Measurements from ENCODE around the gene PEX16.

The PEX16 gene

DNA sequence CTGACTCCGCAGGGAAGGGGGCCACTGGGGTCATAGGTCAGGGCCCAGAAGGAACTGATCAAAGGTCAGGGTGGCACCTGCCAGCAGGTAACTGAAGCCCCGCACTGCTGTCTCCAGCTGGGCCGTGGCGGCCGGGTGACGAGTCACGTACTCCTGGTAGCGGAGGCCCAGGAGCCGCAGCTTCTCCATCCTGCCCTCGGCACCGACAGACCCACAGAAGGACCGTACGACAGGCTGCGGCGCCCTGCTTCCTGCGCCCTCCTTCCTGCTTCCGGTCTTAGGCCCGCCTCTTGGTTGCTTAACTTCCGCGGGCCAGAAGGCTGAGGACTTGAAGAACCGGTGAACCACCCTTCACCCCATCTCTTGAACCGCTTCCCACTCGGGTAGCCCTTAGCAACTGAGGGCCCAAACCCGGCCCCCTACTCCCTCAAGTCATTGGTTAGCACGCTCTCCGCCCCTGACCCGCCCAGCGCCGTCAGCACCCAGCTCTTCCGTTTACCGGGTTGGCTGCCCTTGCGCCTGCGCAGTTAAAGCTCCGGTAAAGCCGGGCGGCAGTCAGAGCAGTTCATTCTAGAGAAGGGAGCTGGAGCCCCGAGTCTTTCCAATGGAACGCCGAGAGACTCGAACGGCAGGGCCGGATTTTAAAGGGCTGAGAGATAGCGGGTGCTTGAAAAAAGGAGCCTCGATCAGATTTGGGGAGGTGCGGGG lies at the start of gene PEX16:
Gene PEX16 (minus strand): TSS at position 255 of the 708 bp plus-strand sequence. CDS start 66 bp downstream, at position 189.
- peak; percentile 99 for DNase-seq

- peak; percentile 65 for DNase-seq
Measured at GRCh38 chr11:45964911-45965389, 47.3 kb upstream of the PEX16 start.

DNA sequence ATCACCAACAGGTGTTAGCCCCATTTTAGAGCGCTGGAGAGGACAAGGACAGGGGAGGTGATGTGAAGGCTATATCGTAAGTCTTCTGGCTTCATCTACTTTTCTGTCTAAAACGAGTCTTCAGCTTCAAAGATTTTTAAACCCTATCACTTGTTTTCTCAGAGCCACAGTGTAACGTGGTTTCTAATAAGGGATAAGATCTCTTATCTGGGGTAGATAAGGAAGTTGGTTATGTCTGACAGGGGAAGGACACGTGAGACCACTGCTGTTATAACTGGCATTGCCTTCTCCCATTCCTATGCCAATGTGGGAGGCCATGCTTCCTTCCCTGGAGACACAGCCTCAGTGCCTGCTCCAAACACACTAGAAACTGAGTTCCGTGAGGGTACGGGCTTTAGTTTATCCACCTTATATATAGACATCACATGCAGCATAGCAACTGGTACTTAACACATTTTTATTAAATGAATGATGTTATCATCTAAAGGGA lies 44.1 kb upstream of the PEX16 start:
- DNase-seq = no peak

GRCh38 chr11:45960387-45961095 lies 42.9 kb upstream of the PEX16 start:
- DNase-seq = no peak

DNA sequence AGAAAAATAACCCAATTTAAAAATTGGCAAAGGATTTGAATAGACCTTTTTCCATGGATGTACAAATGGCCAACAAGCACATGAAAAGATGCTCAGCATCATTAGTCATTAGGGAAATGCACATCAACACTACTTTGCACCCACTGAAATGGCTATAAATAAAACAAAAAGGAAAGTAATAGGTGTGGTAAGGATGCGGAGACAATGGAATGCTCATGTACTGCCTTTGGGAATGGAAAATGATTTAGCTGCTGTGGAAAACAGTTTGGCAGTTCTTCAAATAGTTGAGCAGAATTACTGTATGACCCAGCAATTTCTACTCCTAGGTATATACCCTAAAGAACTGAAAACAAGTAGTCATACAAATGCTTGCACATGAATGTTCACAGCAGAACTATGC lies 42.2 kb upstream of the PEX16 start:
- no peak for DNase-seq

GRCh38 chr11:45949992-45950407 lies 32.3 kb upstream of the PEX16 start:
- no peak for DNase-seq

GRCh38 chr11:45948356-45948755 lies 30.7 kb upstream of the PEX16 start:
- DNase-seq = no peak

DNA sequence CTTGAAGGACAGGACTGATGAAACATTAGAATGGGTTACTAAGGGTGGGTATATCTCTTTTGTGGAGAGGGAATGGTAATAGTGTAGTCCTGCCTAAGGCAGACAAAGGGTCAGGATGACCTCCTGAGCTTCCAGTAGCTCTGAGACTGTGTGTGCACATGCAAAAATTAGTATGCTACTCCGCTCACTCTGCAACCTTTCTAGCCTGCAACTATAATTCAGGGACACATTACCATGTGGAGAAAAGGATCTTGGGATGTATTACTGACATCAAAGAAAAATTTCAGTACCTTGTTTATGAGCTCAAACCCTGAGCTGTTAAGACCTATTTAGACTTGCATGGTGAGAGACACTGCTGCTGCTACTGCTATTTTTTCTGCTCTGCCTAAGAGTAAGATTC lies 30.2 kb upstream of the PEX16 start:
- no peak for DNase-seq

GRCh38 chr11:45945397-45945999 lies 27.8 kb upstream of the PEX16 start:
- DNase-seq = no peak

- DNase-seq = no peak
Measured at GRCh38 chr11:45942381-45942780, 24.7 kb upstream of the PEX16 start.

DNA sequence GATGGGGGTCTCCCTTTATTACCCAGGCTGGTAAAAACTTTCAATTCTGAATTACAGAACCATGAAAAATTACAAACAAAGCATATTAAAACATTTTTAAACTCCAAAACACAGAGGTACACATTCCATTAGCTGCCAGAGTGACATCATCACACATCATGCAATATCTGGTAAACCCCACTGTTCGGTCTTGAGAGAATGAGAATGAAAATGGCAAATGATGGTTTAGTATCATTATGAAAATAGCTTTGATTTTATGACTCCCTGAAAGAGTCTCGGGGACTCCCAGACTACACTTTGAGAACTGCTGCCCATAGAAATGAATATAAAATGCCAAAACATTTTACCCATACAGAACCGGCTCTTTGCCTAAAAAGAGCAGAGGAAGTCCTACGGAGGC lies 23.6 kb upstream of the PEX16 start:
- no peak for DNase-seq

DNA sequence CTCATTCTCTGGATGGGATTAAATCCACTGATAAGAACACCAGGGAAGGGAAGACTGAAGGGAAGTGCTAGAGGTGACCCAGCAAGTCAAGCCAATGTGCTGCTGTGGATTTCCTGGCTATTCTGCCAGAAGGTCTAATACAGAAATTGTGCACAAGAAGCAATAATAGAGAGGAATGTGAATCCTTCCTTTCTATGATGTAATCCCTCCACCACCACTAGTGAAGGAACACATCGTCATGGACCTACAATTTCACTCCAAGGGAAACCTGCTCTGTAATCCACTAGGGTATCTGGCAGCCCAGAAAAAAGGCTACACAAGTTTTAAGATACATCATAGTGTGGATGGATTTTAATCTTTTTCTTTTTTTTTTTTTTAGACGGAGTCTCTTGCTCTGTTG lies 22.2 kb upstream of the PEX16 start:
- DNase-seq = no peak

- DNase-seq = no peak
Measured at GRCh38 chr11:45937916-45938315, 20.2 kb upstream of the PEX16 start.

DNA sequence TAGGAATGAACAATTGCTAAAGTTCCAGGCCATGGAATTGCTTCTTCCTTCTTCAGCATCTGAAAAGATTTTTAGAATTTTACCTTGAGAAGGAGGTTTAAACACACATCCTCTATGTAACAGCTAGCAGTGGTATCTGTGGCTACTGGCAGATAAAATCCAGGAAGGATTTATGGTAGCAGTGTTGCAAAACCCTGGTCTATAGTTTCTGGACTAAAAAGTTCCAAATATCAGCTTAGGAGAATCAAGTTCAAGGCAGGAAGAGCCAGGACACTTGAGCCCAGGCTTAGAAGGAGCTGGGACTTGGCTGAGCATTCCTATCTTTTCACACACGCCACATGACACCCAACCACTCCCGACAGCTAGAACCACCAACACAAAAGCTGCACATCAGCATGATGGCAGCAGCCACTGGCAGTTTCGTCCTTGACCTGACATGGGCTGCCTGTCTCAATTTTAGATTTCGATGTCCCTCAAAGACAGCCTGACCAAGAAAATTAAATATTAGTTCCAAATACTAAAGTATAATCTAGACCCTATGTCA lies 18.9 kb upstream of the PEX16 start:
- no peak for DNase-seq

DNA sequence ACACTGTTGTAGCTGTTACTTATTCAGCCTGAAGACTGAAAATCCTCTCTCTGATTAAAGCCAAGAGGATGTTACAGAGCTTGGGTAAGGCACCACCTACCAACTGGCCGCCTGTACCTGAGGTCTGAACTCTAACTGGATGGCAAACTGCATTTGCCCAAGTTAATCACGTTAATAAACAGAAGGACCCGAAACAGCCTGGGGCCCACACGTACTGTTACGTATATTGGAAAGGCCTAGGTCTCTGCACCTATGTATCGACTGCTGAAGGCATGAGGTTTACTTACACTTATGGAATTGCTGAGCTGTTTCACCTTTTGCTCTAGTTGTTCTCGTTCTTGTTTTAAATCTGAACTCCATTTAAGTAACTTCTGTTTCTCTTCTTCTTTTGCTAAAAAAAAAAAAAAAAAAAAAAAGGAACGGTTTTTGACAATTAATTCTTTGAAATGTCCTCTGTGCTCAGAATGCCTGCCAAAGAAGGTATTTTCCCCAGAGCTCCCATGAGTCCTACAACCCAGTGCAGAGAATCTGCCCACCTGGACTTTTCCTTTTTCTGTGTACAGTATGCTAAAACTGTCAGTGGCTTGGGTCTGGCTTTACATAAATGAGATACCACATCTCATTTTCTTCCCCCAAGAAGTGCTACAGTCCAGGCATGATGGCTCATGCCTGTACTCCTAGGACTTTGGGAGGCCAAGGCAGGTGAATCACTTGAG lies 17.8 kb upstream of the PEX16 start:
- no peak for DNase-seq

- peak; percentile 53 for DNase-seq
Measured at GRCh38 chr11:45934580-45935318, 17.1 kb upstream of the PEX16 start.

- no peak for DNase-seq
Measured at GRCh38 chr11:45933846-45934579, 16.3 kb upstream of the PEX16 start.

DNA sequence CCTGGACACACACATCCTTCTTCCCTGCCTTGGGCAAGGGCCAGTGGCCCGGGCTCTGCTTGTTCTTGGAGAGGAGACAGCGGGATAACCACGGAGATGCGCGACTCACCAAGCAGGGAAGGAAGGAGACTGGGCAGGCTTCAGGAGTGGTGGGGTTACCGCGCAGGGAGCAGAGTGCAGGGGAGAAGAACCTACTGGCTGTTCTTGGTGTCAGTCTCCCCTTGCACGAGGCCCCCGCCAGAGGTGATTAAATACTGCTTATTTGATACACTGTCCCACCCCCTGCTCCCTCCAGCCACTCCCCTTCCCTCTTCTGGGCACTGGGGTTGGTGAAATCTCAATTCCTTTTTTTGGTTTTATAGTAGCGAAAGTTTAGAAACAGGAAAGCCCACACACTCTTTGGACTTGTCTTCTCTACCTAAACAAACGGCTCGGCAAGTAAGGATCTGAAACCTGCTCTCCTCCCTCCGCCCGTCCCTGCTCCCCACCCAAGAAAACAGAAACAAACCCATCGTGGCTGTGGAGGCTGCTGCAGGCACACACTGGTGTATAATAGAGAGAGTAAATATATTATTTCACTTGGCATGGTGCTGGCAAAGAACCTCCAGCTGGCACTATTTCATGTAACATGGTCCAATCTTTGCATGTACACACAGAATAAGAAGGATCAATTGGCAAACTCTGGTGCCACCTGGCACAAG lies 15.6 kb upstream of the PEX16 start:
- no peak for DNase-seq

GRCh38 chr11:45932217-45932616 lies 14.5 kb upstream of the PEX16 start:
- DNase-seq = no peak

DNA sequence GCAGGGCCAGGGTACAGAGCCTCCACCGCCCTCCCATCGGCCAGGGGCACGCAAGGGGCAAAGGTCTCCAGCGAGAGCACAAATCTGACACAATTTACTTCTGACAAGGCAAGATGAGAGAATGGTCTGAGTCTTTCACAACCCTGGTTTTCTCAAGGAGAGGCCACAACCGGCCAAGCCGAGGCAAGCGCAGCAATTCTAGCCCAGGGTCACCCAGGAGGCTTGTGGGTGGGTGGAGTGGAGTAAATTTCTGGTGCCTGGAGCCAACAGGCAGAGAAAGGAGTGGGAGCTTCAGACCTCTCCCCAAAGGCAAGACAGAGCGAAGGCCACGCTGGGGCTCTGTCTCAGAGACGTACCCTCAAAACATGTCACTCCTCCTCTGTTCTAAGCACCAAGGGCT lies 14.1 kb upstream of the PEX16 start:
- no peak for DNase-seq

Data from NCI-H146 (cell line).